RWPE1 (cell line): ENCODE results near the gene KCTD16.

Source experiments
- CTCF ChIA-PET: fragments of 350-600 bp; sonication (Branson Sonifier 250); formaldehyde crosslinking; extraction: SDS; loops from one replicate; lab custom pipeline; 2021; lab: Yijun Ruan, JAX
- POLR2A ChIA-PET: fragments of 400-600 bp; formaldehyde crosslinking; extraction: SDS; loops from one replicate; lab custom pipeline; 2020; ENCODE audit warnings: antibody characterized with exemption; ENCODE audit not compliant: low non-redundant PET; lab: Yijun Ruan, JAX
- DNase-seq: peaks from one replicate; pipeline ENCODE4 v3.0.0; 2012; ENCODE audit warnings: low spot score
- H3K27ac ChIP-seq: fragments of 450-650 bp; 2 replicates; pipeline ENCODE4 v1.5.1; 2017
- TF ChIP-seq, protein P1 (sequence below): fragments of 450-650 bp; conservative IDR thresholded peaks from 2 replicates; pipeline ENCODE4 v1.5.1; 2017; ENCODE audit warnings: low read depth, mild to moderate bottlenecking

Gene KCTD16

DNA sequence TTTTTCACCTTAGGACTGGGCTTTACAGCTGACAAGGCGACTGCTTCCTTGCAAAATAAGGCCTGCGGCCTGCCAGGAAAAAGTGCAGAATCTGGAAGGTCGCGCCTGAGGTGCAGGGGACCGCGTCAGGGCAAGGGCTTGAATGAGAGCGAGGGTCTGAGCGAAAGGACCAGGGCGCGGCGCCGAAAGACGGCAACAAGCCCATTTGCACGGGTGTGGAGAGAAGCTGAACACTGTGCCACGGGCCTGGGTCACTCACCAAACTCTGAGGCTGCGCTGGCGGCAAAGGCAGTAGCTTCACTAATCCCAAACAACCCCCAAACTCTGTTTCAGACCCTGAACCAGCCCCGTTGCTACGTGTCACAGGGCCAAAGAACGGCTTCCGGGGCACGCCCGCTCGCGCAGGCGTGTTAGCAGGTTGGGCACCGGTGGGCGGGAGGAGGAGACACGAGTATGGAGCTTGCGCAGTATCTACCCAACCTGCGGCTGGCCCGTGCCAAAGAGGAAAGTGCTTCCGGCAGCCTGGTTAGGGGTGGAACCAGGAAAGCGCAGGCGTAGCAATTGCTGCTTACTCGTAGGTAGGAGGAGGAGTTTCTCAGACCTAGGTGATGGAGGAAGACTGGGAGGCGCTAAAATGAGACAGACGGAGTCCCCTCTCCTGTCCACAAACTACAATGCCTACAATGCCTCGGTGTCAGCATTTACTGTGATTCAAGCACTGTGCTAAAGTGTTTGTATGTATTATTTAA, at the start of gene KCTD16, which contains the start of gene YIPF5:
KCTD16 (plus strand) TSS at position 598 of the 749 bp plus-strand sequence.
YIPF5 (minus strand) TSS at position 384 of the 749 bp plus-strand sequence. CDS start 704 bp downstream, outside the sequence.
- ChIA-PET POLR2A (no interaction called here), CTCF (interaction anchor here (0.6 to 0.7 kb wide), 2 partner anchors 11 to 1784 kb away, joined by 3 to 4 read pairs; no protein-coding TSS in a partner anchor)
- TF ChIP-seq, protein P1, sequence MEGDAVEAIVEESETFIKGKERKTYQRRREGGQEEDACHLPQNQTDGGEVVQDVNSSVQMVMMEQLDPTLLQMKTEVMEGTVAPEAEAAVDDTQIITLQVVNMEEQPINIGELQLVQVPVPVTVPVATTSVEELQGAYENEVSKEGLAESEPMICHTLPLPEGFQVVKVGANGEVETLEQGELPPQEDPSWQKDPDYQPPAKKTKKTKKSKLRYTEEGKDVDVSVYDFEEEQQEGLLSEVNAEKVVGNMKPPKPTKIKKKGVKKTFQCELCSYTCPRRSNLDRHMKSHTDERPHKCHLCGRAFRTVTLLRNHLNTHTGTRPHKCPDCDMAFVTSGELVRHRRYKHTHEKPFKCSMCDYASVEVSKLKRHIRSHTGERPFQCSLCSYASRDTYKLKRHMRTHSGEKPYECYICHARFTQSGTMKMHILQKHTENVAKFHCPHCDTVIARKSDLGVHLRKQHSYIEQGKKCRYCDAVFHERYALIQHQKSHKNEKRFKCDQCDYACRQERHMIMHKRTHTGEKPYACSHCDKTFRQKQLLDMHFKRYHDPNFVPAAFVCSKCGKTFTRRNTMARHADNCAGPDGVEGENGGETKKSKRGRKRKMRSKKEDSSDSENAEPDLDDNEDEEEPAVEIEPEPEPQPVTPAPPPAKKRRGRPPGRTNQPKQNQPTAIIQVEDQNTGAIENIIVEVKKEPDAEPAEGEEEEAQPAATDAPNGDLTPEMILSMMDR, result no peak
- DNase-seq, result peak; percentile 99
- H3K27ac ChIP-seq, result peak within 1 kb of the TSS; percentile 75

DNA sequence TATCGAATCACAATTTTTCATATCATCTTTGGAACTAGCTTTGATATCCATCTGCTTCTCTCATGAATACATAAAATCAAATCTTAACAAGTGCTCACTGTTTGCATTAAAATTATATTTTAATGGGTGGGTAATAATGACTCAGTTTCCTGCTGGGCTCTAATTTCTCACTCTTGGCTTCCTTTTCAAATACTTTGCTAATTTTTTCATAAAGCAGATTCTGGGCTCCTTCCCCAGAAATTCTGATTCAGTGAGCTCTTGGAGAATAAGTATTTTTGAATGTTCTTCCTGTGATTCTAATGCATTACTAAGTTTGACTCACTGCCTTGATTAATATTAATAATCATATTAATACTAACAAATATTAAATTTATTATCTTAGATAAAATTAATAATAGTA, 49.1 kb upstream of the KCTD16 start:
- ChIA-PET CTCF (interaction anchor here (0.6 to 1.2 kb wide), 3 partner anchors 10 to 718 kb away, joined by 4 to 6 read pairs (median 4); partner anchors contain the start of gene NR3C1), POLR2A (no interaction called here)
- TF ChIP-seq, protein P1, result no peak
- DNase-seq, result no peak
- no peak overlapping the region for H3K27ac ChIP-seq

DNA sequence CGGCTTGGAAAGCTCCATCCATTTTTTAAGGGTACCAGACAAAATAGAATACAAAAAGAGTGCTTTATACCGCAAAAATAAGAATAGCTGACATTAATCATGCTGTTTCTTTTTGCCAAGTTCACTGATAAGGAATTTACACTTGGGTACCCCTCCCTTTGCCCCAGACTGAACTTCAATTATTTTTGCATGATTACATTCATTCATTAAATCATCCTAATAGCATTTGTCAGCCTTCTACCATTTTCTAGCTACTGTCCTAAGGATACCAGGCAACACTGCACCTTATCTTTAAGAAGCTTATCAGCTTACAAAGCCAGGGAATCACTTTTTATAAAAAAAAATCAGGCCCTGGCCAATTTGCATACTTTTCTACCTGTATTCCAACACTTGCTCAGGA, 48.6 kb upstream of the KCTD16 start:
- POLR2A ChIA-PET, result no interaction called here
- CTCF ChIA-PET, result interaction anchor here (0.6 to 1.2 kb wide), 2 partner anchors 9 to 23 kb away, joined by 4 to 6 read pairs; no protein-coding TSS in a partner anchor
- TF ChIP-seq, protein P1, result no peak
- no peak for DNase-seq
- H3K27ac ChIP-seq, result no peak overlapping the region

DNA sequence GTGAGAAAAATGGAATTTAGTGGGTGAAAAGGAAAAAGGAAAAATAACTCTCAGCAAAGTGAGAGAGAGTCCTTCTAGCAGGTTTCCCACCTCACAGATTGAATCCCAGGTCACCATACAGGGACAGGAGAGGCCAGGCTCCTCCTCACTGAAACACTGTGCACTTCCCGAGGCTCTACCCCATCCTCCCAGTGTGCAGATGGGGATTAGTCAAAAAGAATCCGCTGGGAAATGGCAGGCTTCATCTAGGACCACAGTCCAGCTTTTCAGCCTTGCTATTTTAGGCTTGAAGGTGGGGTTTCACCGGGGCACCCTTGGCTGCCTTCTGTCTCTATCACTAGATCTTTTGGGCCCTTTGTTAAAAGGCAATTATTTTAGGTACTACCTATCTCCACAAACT, 48.0 kb upstream of the KCTD16 start:
- TF ChIP-seq, protein P1, result no peak
- ChIA-PET POLR2A (no interaction called here), CTCF (no interaction called here)
- no peak for DNase-seq
- no peak overlapping the region for H3K27ac ChIP-seq

DNA sequence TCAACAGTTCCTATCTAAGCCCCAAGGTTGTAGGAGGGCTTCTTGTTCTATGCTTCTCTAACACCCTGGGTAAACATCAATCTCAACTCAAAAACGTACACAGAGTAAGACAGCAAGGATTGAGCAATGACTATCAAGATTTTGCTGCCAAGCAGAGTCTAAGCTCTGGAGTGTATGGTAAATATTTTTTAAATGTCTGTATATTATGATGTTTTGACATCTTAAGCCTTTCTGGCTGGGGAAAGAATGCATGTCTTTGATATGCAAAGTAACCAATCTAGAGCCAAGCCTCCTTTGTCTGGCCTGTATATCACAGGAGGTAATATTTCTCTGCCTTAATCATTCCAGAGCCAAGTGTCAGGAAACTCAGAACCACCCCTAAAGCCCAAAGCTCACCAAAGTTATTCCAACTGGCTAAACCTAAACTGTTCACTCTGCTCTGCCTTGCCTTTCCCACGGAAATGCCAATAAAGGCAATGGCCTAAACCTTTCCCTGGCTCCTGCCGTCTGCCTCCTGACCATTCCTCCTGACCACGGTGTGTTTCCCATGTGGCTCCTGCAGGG, 45.4 kb upstream of the KCTD16 start:
- TF ChIP-seq, protein P1, result no peak
- ChIA-PET CTCF (no interaction called here), POLR2A (no interaction called here)
- no peak overlapping the region for H3K27ac ChIP-seq
- DNase-seq, result no peak

DNA sequence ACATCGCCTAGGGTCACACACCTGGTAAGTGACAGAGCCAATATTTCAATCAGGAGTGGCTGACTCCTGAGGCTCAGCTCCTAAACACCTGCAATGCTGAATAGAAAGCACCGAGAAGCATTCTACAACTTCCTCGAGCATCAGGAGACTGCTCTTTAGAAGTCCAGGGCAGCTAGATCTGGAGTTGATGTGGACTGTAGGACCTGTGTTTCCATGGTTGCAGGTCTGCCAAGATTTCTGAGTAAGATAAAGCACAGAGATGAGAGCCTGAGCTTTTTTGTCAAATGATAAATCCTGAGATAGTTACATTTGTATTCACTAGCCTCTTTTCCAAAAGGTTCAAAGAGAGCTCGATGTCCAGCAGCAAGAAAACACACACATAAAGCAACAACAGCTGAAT, 44.0 kb upstream of the KCTD16 start:
- ChIA-PET CTCF (interaction anchor here (0.5 to 1.0 kb wide), 3 partner anchors 38 to 260 kb away, joined by 3 to 5 read pairs (median 3); no protein-coding TSS in a partner anchor), POLR2A (no interaction called here)
- no peak for DNase-seq
- no peak overlapping the region for H3K27ac ChIP-seq
- TF ChIP-seq, protein P1, result no peak
